Gastroesophageal sphincter (tissue), 4 donors: ENCODE measurements around the gene GOLT1B. TPM values are rescaled to one million over a fixed set of nuclear protein-coding genes. Genes with fewer than 3 reads are reported as not detected.

Source experiments
- ATAC-seq: fragments of 150-250 bp; one replicate; pipeline ENCODE4 v1.9.1; 2016; ENCODE audit warnings: mild to moderate bottlenecking, moderate library complexity
- H3K27ac ChIP-seq, 4 donors: fragments of 200-600 bp; sonication (generic) in 3 of 4; 1 replicate in 3 of 4; 2 replicates in 1 of 4; pipeline ENCODE4 v1.5.1; 2016 to 2019
- H3K27me3 ChIP-seq: fragments of 200-600 bp; sonication (generic); one replicate; pipeline ENCODE4 v1.5.1; 2019
- H3K36me3 ChIP-seq, 2 donors: fragments of 200-600 bp; sonication (generic); one replicate each; pipeline ENCODE4 v1.5.1; 2019; ENCODE audit warnings: control low read depth in 1 of 2
- H3K4me1 ChIP-seq, 3 donors: fragments of 200-600 bp; sonication (generic); 1 replicate in 2 of 3; 2 replicates in 1 of 3; pipeline ENCODE4 v1.5.1; 2016 to 2019; ENCODE audit warnings: control low read depth in 2 of 3
- H3K4me3 ChIP-seq, 2 donors: fragments of 200-600 bp; sonication (generic); one replicate each; pipeline ENCODE4 v1.5.1; 2019; ENCODE audit warnings: mild to moderate bottlenecking in 1 of 2, moderate library complexity in 1 of 2
- H3K9me3 ChIP-seq, 3 donors: fragments of 200-600 bp; sonication (generic); one replicate each; pipeline ENCODE4 v1.5.1; 2017 to 2019; ENCODE audit warnings: control low read depth in 2 of 3
- CTCF ChIP-seq, 4 experiments: fragments of 200-600 bp in 2 of 4; fragments of 450-650 bp in 2 of 4; sonication (generic) in 1 of 4; IDR thresholded peaks; one replicate each; pipeline ENCODE4 v1.5.1; 2017 to 2019; ENCODE audit warnings: antibody characterized with exemption in 4 of 4, mild to moderate bottlenecking in 2 of 4, moderate library complexity in 2 of 4
- EP300 ChIP-seq: sonication (generic); formaldehyde crosslinking; IDR thresholded peaks from one replicate; pipeline ENCODE4 v1.6.1; 2017; ENCODE audit warnings: antibody characterized with exemption, mild to moderate bottlenecking
- POLR2A ChIP-seq, 2 donors: fragments of 450-650 bp; IDR thresholded peaks; one replicate each; pipeline ENCODE4 v1.6.1; 2017; ENCODE audit warnings: antibody characterized with exemption in 2 of 2, mild to moderate bottlenecking in 2 of 2, moderate library complexity in 1 of 2
- POLR2AphosphoS5 ChIP-seq: sonication (generic); formaldehyde crosslinking; IDR thresholded peaks from one replicate; pipeline ENCODE4 v1.6.1; 2017; ENCODE audit warnings: antibody characterized with exemption
- WGBS, 2 donors: methylation state at CpG; one replicate each; pipeline ENCODE4 v1.1.5; 2018; ENCODE audit warnings: low coverage in 1 of 2; 5-methylcytosine and 5-hydroxymethylcytosine counted together
- total RNA-seq, 4 donors: library from RNA; depleted of rRNA; stranded (reverse); fragments of >200 nt; gene quantifications; one replicate each; pipeline ENCODE4 v1.1.0, GENCODE V29; 2016

The GOLT1B gene
- total RNA-seq, 4 donors from 2014 or later, result 16.9 to 24.4 (median 20.9) TPM

- no peaks in the 10 kb centered on the region for H3K27me3 ChIP-seq
- WGBS, 2 donors, result 79 to 89% methylated on average over 2 of the region's 2 CpGs
- ATAC-seq, result no peak
- no peaks in the 10 kb centered on the region for H3K36me3 ChIP-seq
- H3K9me3 ChIP-seq, result no peaks in the 10 kb centered on the region
- H3K27ac ChIP-seq, result no peak overlapping the region
- H3K4me1 ChIP-seq, result no peaks in the 10 kb centered on the region
- TF ChIP-seq POLR2AphosphoS5 (no peak), CTCF (IDR thresholded peaks at IDR 0.05) (no peak), EP300 (no peak), POLR2A (IDR thresholded peaks at IDR 0.05) (no peak)
- H3K4me3 ChIP-seq, result no peak overlapping the region
Measured at GRCh38 chr12:21545557-21545956, 44.0 kb downstream of the GOLT1B start.

- Histone ChIP-seq H3K27me3 (no peaks in the 10 kb centered on the region), H3K4me1 (peaks cover 0 to 5% (median 2%) of the 10 kb centered on the region in 3 donors), H3K4me3 (no peak overlapping the region), H3K27ac (no peak overlapping the region), H3K36me3 (no peaks in the 10 kb centered on the region), H3K9me3 (no peaks in the 10 kb centered on the region)
- 25 to 60% methylated on average over 1 of the region's 1 CpG for WGBS, 2 donors
- TF ChIP-seq CTCF (IDR thresholded peaks at IDR 0.05) (no peak), POLR2AphosphoS5 (no peak), EP300 (no peak), POLR2A (IDR thresholded peaks at IDR 0.05) (no peak)
- ATAC-seq, result no peak
Measured at GRCh38 chr12:21546716-21547115, 45.1 kb downstream of the GOLT1B start.

- WGBS, 2 donors, result 71 to 87% methylated on average over 1 of the region's 1 CpG
- Histone ChIP-seq H3K36me3 (no peaks in the 10 kb centered on the region), H3K27ac (no peak overlapping the region), H3K4me1 (peaks cover 4 to 12% (median 4%) of the 10 kb centered on the region in 3 donors), H3K4me3 (no peak overlapping the region), H3K27me3 (no peaks in the 10 kb centered on the region), H3K9me3 (no peaks in the 10 kb centered on the region)
- ATAC-seq, result no peak
- TF ChIP-seq POLR2AphosphoS5 (no peak), EP300 (no peak), CTCF (IDR thresholded peaks at IDR 0.05) (no peak)
Measured at GRCh38 chr12:21547437-21547836, 45.8 kb downstream of the GOLT1B start.

GRCh38 chr12:21551841-21552465, 50.4 kb downstream of the GOLT1B start:
- Histone ChIP-seq H3K4me3 (no peak overlapping the region), H3K36me3 (no peaks in the 10 kb centered on the region), H3K9me3 (no peaks in the 10 kb centered on the region), H3K27ac (peak overlapping the region in 2 of 4 donors; percentile 23 to 51), H3K27me3 (no peaks in the 10 kb centered on the region), H3K4me1 (peaks cover 4 to 15% (median 5%) of the 10 kb centered on the region in 3 donors)
- ATAC-seq, result peak; percentile 46
- 0 to 5% methylated on average over 4 of the region's 4 CpGs for WGBS, 2 donors
- TF ChIP-seq CTCF (IDR thresholded peaks at IDR 0.05) (no peak), EP300 (no peak), POLR2A (IDR thresholded peaks at IDR 0.05) (no peak), POLR2AphosphoS5 (no peak)

- H3K4me3 ChIP-seq, result no peak overlapping the region
- no peak overlapping the region for H3K27ac ChIP-seq
- H3K4me1 ChIP-seq, result peaks cover 4 to 15% (median 5%) of the 10 kb centered on the region in 3 donors
- no peak for TF ChIP-seq POLR2A (IDR thresholded peaks at IDR 0.05)
- no peak for TF ChIP-seq EP300
- TF ChIP-seq CTCF (IDR thresholded peaks at IDR 0.05), result no peak
- no peak for TF ChIP-seq POLR2AphosphoS5
- no peaks in the 10 kb centered on the region for H3K9me3 ChIP-seq
- no peaks in the 10 kb centered on the region for H3K27me3 ChIP-seq
- H3K36me3 ChIP-seq, result no peaks in the 10 kb centered on the region
- 60 to 70% methylated on average over 4 to 6 of the region's 6 CpGs for WGBS, 2 donors
- no peak for ATAC-seq
Measured at GRCh38 chr12:21552635-21553328, 51.2 kb downstream of the GOLT1B start.
